Right hindlimb (tissue), 1 donor: ENCODE data around the gene DLEC1.
A peak's percentile ranks its signal among the peaks of the same experiment; 100 is the strongest.
"Not testable (repeated sequence)": the region's sequence is repeated elsewhere in the genome, so short reads cannot be mapped to it uniquely, and the experiment has no call there.

ENCODE experiments used
- DNase-seq: peaks from one replicate; pipeline ENCODE4 v3.0.0-alpha.2; 2018

DLEC1 gene

GRCh38 chr3:38020342-38020726 lies 18.7 kb upstream of the DLEC1 start:
- no peak for DNase-seq

GRCh38 chr3:38021196-38021595 lies 17.8 kb upstream of the DLEC1 start:
- DNase-seq = peak; percentile 20

DNA sequence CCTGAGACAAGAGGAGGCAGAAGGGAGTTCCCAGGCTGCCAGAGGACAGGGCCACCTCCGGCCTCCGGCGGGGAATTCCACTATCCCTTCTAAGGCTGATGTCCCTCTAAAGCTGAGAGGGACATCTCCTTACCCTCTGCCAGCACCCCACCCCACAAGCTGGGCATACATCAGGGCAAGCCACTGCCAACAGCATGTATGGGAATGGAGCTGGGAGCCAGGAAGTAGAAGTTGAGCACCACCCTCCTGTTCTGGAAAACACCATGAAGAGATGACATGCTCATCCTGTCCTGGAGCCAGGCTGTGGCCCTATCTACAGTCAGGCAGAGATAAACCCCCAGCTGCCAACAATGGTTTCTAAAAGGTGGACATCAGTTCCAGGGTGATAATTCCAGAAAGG lies 16.7 kb upstream of the DLEC1 start:
- peak; percentile 17 for DNase-seq

GRCh38 chr3:38022896-38023709 lies 15.9 kb upstream of the DLEC1 start:
- DNase-seq = peak; percentile 15

- no peak for DNase-seq
Measured at GRCh38 chr3:38026856-38027255, 12.2 kb upstream of the DLEC1 start.

GRCh38 chr3:38027466-38028465 lies 11.2 kb upstream of the DLEC1 start:
- DNase-seq = peak; percentile 16

DNA sequence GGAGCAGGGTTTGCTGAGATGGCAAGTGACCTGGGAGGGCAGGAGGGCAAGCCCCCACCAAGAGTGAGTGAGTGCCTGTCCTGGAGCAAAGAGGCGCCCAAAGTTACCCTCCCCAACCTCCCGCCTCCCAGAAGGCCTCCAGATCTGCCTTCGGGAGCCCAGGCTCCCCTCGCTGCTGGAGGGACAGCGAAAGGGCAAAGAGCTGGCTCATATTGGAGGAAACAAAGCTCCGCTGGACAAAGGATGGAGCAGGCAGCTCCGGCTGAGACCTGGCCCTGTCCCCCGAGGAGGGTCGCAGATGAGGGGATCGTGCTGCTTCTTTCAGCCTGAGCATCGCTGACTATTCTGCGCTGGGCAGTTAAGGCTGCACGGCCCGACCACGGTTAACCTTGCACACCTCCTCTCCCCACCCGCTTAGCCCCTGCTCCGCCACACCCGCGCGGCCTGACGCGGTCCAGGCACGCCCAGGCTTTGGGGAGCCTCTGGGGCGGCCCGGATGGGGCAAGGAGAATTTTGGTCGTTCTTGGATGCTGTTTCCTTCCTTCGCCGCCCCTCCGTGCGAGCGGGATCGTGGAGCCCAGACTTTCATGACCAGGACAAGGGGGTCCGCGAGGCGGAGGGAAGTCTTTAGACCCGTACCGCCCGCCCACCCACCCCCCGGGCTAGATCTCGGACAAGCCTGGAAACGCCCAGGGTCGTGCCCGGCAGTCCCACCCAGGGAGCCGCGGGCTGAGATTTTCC lies 10.2 kb upstream of the DLEC1 start:
- DNase-seq = peak; percentile 48

DNA sequence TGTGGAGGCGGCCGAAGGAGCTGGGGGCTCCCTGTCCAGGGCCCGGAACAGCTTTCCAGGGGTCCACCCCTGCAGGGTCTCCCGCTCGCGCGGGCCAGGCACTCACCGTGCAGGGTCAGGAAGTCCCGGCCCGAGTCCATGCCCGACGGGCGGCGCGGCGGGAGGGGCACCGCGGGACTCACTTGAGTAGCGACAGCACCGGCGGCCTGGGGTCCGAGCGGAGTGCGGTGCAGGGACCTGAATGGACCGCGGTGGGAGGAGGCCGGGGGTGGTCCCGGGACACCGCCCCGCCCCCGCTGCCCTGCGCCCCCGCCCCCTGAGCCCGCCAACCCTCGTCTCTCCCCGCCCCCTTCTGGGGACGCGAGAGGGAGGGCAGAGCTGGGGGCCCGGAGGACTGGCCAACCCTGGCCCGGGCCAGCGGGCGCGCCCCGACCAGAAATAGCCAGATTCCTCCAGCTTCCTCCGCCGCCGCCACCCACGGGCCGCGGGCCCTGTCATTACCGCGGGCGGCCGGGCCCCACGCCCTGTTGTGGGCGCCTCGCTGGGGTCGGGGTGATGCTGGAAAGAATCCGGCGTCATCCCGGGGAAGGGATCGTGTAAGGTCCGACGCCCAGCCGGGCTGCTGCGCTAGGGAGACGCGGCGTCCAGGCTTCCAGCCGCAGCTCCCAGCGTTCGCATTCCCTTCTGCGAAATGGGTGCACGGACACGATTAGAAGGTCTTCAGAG lies 9.4 kb upstream of the DLEC1 start, which contains the start of gene PLCD1:
TSS of gene PLCD1 (minus strand) at position 243 of the 726 bp plus-strand sequence. CDS start at position 140, 103 bp downstream.
- DNase-seq = peak; percentile 91

GRCh38 chr3:38030126-38031021 lies 8.6 kb upstream of the DLEC1 start:
- peak; percentile 23 for DNase-seq

GRCh38 chr3:38031022-38031994 lies 7.7 kb upstream of the DLEC1 start:
- peak; percentile 56 for DNase-seq

- DNase-seq = no peak
Measured at GRCh38 chr3:38032328-38032865, 6.6 kb upstream of the DLEC1 start.

DNA sequence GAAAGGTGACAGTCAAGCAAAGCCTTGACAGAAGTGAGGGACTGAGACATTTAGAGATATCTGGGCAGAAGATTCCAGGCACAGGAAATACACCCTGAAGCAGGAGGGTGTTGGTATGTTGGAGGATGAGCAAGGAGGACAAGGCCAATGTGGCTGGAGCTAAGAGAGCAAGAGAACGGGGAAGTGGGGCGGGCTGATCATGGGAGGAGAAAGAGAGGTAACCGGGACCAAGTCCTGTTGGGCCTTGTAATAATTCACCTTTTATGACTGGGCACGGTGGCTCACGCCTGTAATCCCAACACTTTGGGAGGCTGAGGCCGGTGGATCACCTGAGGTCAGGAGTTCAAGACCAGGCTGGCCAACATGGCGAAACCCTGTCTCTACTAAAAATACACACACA lies 5.4 kb upstream of the DLEC1 start:
- DNase-seq = not testable (repeated sequence)

DNA sequence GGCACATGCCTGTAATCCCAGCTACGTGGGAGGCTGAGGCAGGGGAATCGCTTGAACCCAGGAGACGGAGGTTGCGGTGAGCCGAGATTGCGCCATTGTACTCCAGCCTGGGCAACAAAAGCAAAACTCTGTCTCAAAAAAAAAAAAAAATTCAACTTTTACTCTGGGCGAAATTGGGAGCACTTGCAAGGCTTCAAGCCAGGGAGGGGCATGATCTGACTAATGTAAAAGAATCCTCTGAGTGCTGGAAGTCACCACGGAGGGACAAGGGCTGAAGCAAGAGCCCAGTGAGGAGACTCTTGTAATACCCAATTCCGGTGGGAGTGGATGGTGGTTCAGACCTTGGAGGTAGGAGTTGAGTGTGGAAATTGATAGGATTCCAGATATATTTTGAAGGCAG lies 4.7 kb upstream of the DLEC1 start:
- not testable (repeated sequence) for DNase-seq

- DNase-seq = no peak
Measured at GRCh38 chr3:38036286-38036685, 2.7 kb upstream of the DLEC1 start.

- DNase-seq = peak; percentile 15
Measured at GRCh38 chr3:38036906-38037305, 2.1 kb upstream of the DLEC1 start.

DNA sequence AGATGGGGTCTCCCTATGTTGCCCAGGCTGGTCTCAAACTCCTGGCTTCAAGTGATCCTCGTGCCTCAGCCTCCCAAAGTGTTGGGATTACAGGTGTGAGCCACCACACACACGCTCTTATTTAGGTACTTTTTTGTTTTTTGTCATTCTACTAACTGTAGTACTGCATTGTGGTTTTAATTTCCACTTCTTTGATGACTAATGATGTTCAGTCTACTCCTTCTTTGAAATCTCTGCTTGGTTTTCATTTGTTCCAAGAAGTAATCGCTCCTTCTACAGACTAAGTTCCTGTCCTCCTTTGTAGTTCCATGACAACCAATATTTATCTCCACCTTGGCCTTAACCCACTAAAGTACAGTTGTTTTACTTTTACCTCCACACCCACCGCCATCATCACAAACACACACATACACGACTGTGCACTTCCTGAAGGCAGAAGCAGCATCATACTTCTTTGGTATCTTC lies 529 bp upstream of the DLEC1 start:
- no peak for DNase-seq

GRCh38 chr3:38039899-38040261 lies 872 bp downstream of the DLEC1 start:
- DNase-seq = peak; percentile 53

GRCh38 chr3:38040401-38040800 lies 1.4 kb downstream of the DLEC1 start:
- DNase-seq = no peak

DNA sequence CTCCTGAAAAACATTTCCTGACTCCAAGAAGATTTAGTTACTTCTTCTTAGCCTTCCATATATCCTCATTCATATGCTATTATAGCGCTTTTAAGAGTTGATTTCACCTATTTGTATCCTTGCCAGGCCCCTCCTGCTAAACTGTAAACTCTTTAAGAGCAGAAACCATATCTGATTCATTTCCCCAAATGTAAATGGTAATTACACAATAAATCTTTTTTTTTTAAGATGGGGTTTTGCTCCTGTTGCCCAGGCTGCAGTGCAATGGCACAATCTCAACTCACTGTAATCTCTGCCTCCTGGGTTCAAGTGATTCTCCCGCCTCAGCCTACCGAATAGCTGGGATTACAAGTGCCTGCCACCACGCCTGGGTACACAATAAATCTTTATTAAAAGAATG lies 4.5 kb downstream of the DLEC1 start:
- no peak for DNase-seq
